Neural cell (in vitro differentiated cells): ENCODE results near the gene GDPD5. TPM values are rescaled to one million over a fixed set of nuclear protein-coding genes. Genes with fewer than 3 reads are reported as not detected.

Source experiments
- H2AFZ ChIP-seq: fragments of 200-600, 300-800 bp; sonication (generic), shearing (Covaris generic); 2 replicates; pipeline ENCODE4 v1.6.0; 2014; ENCODE audit warnings: low read depth, mild to moderate bottlenecking, antibody characterized with exemption, low read length, moderate library complexity
- H3F3A ChIP-seq: fragments of 200-600 bp; shearing (Covaris generic); 2 replicates; pipeline ENCODE4 v1.6.1; 2016; ENCODE audit warnings: mild to moderate bottlenecking, moderate library complexity, mixed read lengths, antibody characterized with exemption, low read length; ENCODE audit not compliant: insufficient read depth, poor library complexity, severe bottlenecking
- H3K27ac ChIP-seq: fragments of 200-600, 300-800 bp; sonication (generic), shearing (Covaris generic); 2 replicates; pipeline ENCODE4 v1.5.1; 2014; ENCODE audit warnings: mild to moderate bottlenecking, low read length, moderate library complexity
- H3K27me3 ChIP-seq: fragments of 300-800, 200-600 bp; sonication (generic), shearing (Covaris generic); 2 replicates; pipeline ENCODE4 v1.6.0; 2014; ENCODE audit warnings: mild to moderate bottlenecking, low read depth, low read length, moderate library complexity; ENCODE audit not compliant: insufficient read depth
- H3K36me3 ChIP-seq: fragments of 300-800, 200-600 bp; sonication (generic), shearing (Covaris generic); 2 replicates; pipeline ENCODE4 v1.5.1; 2014; ENCODE audit warnings: mild to moderate bottlenecking, antibody characterized with exemption, low read length, moderate library complexity; ENCODE audit not compliant: insufficient read depth
- H3K4me2 ChIP-seq: fragments of 300-800, 200-600 bp; sonication (generic), shearing (Covaris generic); 2 replicates; pipeline ENCODE4 v1.6.0; 2014; ENCODE audit warnings: mild to moderate bottlenecking, low read length
- H3K4me3 ChIP-seq: fragments of 300-800, 200-600 bp; sonication (generic), shearing (Covaris generic); 2 replicates; pipeline ENCODE4 v1.5.1; 2014; ENCODE audit warnings: mild to moderate bottlenecking, low read length, moderate library complexity
- H3K79me2 ChIP-seq: fragments of 200-600 bp; shearing (Covaris generic); replicated peaks from 2 replicates; pipeline ENCODE4 v1.6.0; 2014; ENCODE audit warnings: mild to moderate bottlenecking, low read length, moderate library complexity; ENCODE audit not compliant: insufficient read depth
- H3K9ac ChIP-seq: fragments of 300-800, 200-600 bp; sonication (generic), shearing (Covaris generic); 2 replicates; pipeline ENCODE4 v1.6.1; 2016; ENCODE audit warnings: mild to moderate bottlenecking, low read length, mixed read lengths
- H3K9me2 ChIP-seq: fragments of 200-600 bp; shearing (Covaris generic); 2 replicates; pipeline ENCODE4 v1.6.1; 2016; ENCODE audit warnings: mild to moderate bottlenecking, low read length, mixed read lengths; ENCODE audit not compliant: insufficient read depth
- H3K9me3 ChIP-seq: fragments of 200-600, 300-800 bp; sonication (generic), shearing (Covaris generic); 2 replicates; pipeline ENCODE4 v1.6.1; 2016; ENCODE audit warnings: mild to moderate bottlenecking, mixed run types, low read length, moderate library complexity, mixed read lengths
- H4K20me1 ChIP-seq: fragments of 200-600 bp; shearing (Covaris generic); 2 replicates; pipeline ENCODE4 v1.6.1; 2016; ENCODE audit warnings: mild to moderate bottlenecking, mixed run types; ENCODE audit not compliant: insufficient read depth
- CTCF ChIP-seq: fragments of 450-650 bp; IDR thresholded peaks from 2 replicates; pipeline ENCODE4 v1.5.1; 2014; ENCODE audit warnings: antibody characterized with exemption, mild to moderate bottlenecking, moderate library complexity; ENCODE audit not compliant: poor library complexity, severe bottlenecking
- EP300 ChIP-seq: fragments of 450-650 bp; conservative IDR thresholded peaks from 2 replicates; pipeline ENCODE4 v1.6.1; 2014; ENCODE audit warnings: antibody characterized with exemption, mild to moderate bottlenecking, moderate library complexity; ENCODE audit not compliant: poor library complexity, severe bottlenecking
- EZH2 ChIP-seq: fragments of 200-600, 300-800 bp; shearing (Covaris generic), sonication (generic); IDR thresholded peaks from 2 replicates; pipeline ENCODE4 v1.6.1; 2014; ENCODE audit warnings: antibody characterized with exemption, low read length, borderline replicate concordance, mild to moderate bottlenecking; ENCODE audit not compliant: insufficient read depth, poor library complexity, severe bottlenecking
- MXI1 ChIP-seq: fragments of 450-650 bp; conservative IDR thresholded peaks from 2 replicates; pipeline ENCODE4 v1.6.1; 2014; ENCODE audit warnings: antibody characterized with exemption, mild to moderate bottlenecking; ENCODE audit not compliant: poor library complexity, severe bottlenecking
- POLR2AphosphoS5 ChIP-seq: IDR thresholded peaks from 2 replicates; pipeline ENCODE4 v1.6.1; 2012
- RAD21 ChIP-seq: fragments of 450-650 bp; conservative IDR thresholded peaks from 2 replicates; pipeline ENCODE4 v1.6.1; 2014; ENCODE audit warnings: antibody characterized with exemption, mild to moderate bottlenecking, moderate library complexity
- REST ChIP-seq: IDR thresholded peaks from 2 replicates; pipeline ENCODE4 v1.6.1; 2012; ENCODE audit warnings: borderline replicate concordance
- SMC3 ChIP-seq: fragments of 450-650 bp; conservative IDR thresholded peaks from 2 replicates; pipeline ENCODE4 v1.6.1; 2014; ENCODE audit warnings: antibody characterized with exemption, mild to moderate bottlenecking, moderate library complexity; ENCODE audit not compliant: poor library complexity
- TAF1 ChIP-seq: IDR thresholded peaks from 2 replicates; pipeline ENCODE4 v1.6.1; 2012; ENCODE audit warnings: low read depth
- polyA plus RNA-seq: library from polyadenylated mRNA; depleted of rRNA; stranded (reverse); fragments of >200 nt; gene quantifications from 2 replicates; pipeline ENCODE4 v1.2.3, GENCODE V29; 2014

GDPD5 gene
- polyA plus RNA-seq, 1 donor from 2014 or later, result 19.2 TPM

GRCh38 chr11:75462117-75462653 lies 63.6 kb downstream of the GDPD5 start:
- no peaks in the 10 kb centered on the region for H3K27me3 ChIP-seq
- no peaks in the 10 kb centered on the region for H3K9me2 ChIP-seq
- no peaks in the 10 kb centered on the region for H3F3A ChIP-seq
- H3K9me3 ChIP-seq, result no peaks in the 10 kb centered on the region
- no peak overlapping the region for H3K4me2 ChIP-seq
- H2AFZ ChIP-seq, result no peak overlapping the region
- H3K36me3 ChIP-seq, result no peaks in the 10 kb centered on the region
- no peaks in the 10 kb centered on the region for H3K79me2 ChIP-seq
- TF ChIP-seq POLR2AphosphoS5 (no peak), EZH2 (no peak), TAF1 (no peak), REST (no peak), EP300 (no peak), CTCF (no peak), RAD21 (no peak), MXI1 (no peak), SMC3 (no peak)
- H3K4me3 ChIP-seq, result no peak overlapping the region
- no peak overlapping the region for H3K9ac ChIP-seq
- H3K27ac ChIP-seq, result no peak overlapping the region
- H4K20me1 ChIP-seq, result no peaks in the 10 kb centered on the region

DNA sequence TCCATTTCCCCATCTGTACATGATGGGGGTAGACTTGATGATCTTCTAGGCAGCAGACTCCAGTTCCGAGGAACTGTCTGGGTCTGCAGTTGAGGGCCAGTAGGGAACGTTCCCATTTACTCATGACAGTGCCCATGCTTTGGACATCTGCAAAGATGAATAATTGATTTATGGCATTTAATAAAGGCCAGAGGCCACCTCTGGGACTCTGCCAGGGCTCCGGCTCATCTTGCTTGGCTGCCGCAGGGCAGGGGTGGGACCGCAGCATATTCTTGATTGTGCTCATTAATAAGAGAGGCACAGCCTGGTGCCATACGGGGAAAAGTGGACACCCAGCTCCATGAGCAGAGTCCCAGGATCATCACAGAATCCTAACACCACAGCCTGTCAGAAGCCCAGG lies 64.6 kb downstream of the GDPD5 start:
- TF ChIP-seq REST (no peak), POLR2AphosphoS5 (no peak), RAD21 (no peak), CTCF (no peak), EP300 (no peak), TAF1 (no peak), MXI1 (no peak), EZH2 (no peak), SMC3 (no peak)
- Histone ChIP-seq H3K27ac (no peak overlapping the region), H3K9ac (no peak overlapping the region), H2AFZ (no peak overlapping the region), H4K20me1 (no peaks in the 10 kb centered on the region), H3F3A (no peaks in the 10 kb centered on the region), H3K9me3 (no peaks in the 10 kb centered on the region), H3K27me3 (no peaks in the 10 kb centered on the region), H3K4me3 (no peak overlapping the region), H3K36me3 (no peaks in the 10 kb centered on the region), H3K79me2 (no peaks in the 10 kb centered on the region), H3K9me2 (no peaks in the 10 kb centered on the region), H3K4me2 (no peak overlapping the region)
